H1 (cell line): ENCODE data around the gene GRID1. TPM values are rescaled to one million over a fixed set of nuclear protein-coding genes. Genes with fewer than 3 reads are reported as not detected.

Source experiments
- CTCF ChIA-PET: fragments of 300-600 bp; sonication (Branson Sonifier 250); formaldehyde crosslinking; loops from one replicate; lab custom pipeline; 2021; ENCODE audit not compliant: partially characterized antibody; lab: Charles Lee
- POLR2A ChIA-PET: fragments of 300-600 bp; sonication (Branson Sonifier 250); formaldehyde crosslinking; loops from one replicate; lab custom pipeline; 2021; ENCODE audit warnings: inconsistent platforms; ENCODE audit not compliant: partially characterized antibody; lab: Charles Lee
- DNase-seq, 2 experiments: peaks; one replicate each; pipeline versions ENCODE4 v3.0.0 to v3.0.0-alpha.2; 2010 to 2022; ENCODE audit warnings: low spot score in 2 of 2, low read depth in 1 of 2, mixed read lengths in 1 of 2
- FAIRE-seq: peaks from 2 replicates; lab custom pipeline; 2011; peaks lifted over from hg19 to GRCh38; lab: Jason Lieb, UNC
- H2AFZ ChIP-seq: 2 replicates; pipeline ENCODE4 v1.8.1; 2012; ENCODE audit warnings: low read length, inconsistent platforms
- H2AK5ac ChIP-seq: 2 replicates; pipeline ENCODE4 v1.6.1; 2013; ENCODE audit warnings: low read depth, low read length
- H2BK120ac ChIP-seq: replicated peaks from 2 replicates; pipeline ENCODE3; 2013; ENCODE audit warnings: low read depth, low read length, inconsistent platforms
- H2BK12ac ChIP-seq: 2 replicates; pipeline ENCODE4 v1.6.1; 2013; ENCODE audit warnings: low read depth, low read length
- H2BK15ac ChIP-seq: 2 replicates; pipeline ENCODE4 v1.6.1; 2013; ENCODE audit warnings: low read length
- H2BK20ac ChIP-seq: 2 replicates; pipeline ENCODE4 v1.6.1; 2013; ENCODE audit warnings: low read length
- H2BK5ac ChIP-seq: 2 replicates; pipeline ENCODE4 v1.6.1; 2013; ENCODE audit warnings: low read depth, low read length
- H3K14ac ChIP-seq: 2 replicates; pipeline ENCODE4 v1.6.1; 2013; ENCODE audit warnings: inconsistent platforms; ENCODE audit not compliant: insufficient read length
- H3K18ac ChIP-seq: 2 replicates; pipeline ENCODE4 v1.6.1; 2013; ENCODE audit warnings: low read length; ENCODE audit errors: extremely low read depth
- H3K23ac ChIP-seq: 2 replicates; pipeline ENCODE4 v1.6.1; 2013; ENCODE audit warnings: inconsistent platforms; ENCODE audit not compliant: insufficient read length
- H3K23me2 ChIP-seq: 2 replicates; pipeline ENCODE4 v1.6.1; 2013; ENCODE audit warnings: low read depth, low read length
- H3K27ac ChIP-seq: 2 replicates; pipeline ENCODE4 v1.6.1; 2011; ENCODE audit warnings: low read depth, low read length, inconsistent platforms
- H3K27me3 ChIP-seq, 4 experiments: replicated peaks in 1 of 4; 1 replicate in 1 of 4; 2 replicates in 3 of 4; pipeline versions ENCODE4 v1.6.1 to v1.8.1; 2011 to 2013; ENCODE audit warnings: low read length in 3 of 4, mild to moderate bottlenecking in 3 of 4, inconsistent platforms in 2 of 4, mixed read lengths in 2 of 4, moderate library complexity in 1 of 4; ENCODE audit not compliant: control insufficient read depth in 3 of 4, insufficient read depth in 3 of 4; ENCODE audit errors: extremely low read depth in 1 of 4
- H3K36me3 ChIP-seq, 4 experiments: 2 replicates each; pipeline versions ENCODE4 v1.6.1 to v1.8.1; 2011 to 2013; ENCODE audit warnings: mild to moderate bottlenecking in 4 of 4, low read length in 3 of 4, moderate library complexity in 2 of 4, control low read depth in 1 of 4, inconsistent platforms in 1 of 4; ENCODE audit not compliant: insufficient read depth in 4 of 4, control insufficient read depth in 2 of 4
- H3K4ac ChIP-seq: replicated peaks from 2 replicates; pipeline ENCODE3; 2013; ENCODE audit warnings: low read length, low read depth, mixed read lengths, inconsistent platforms; ENCODE audit not compliant: insufficient read length
- H3K4me1 ChIP-seq, 4 experiments: replicated peaks in 1 of 4; 1 replicate in 1 of 4; 2 replicates in 3 of 4; pipeline versions ENCODE4 v1.6.1 to v1.8.1; 2011 to 2013; ENCODE audit warnings: low read length in 3 of 4, inconsistent platforms in 2 of 4, mixed read lengths in 1 of 4; ENCODE audit not compliant: insufficient read depth in 4 of 4, control insufficient read depth in 3 of 4
- H3K4me2 ChIP-seq, 2 experiments: 2 replicates each; pipeline versions ENCODE4 v1.6.1 to v1.8.1; 2011 to 2013; ENCODE audit warnings: low read depth in 2 of 2, low read length in 2 of 2, control low read depth in 1 of 2, inconsistent platforms in 1 of 2, mild to moderate bottlenecking in 1 of 2; ENCODE audit not compliant: insufficient read depth in 1 of 2
- H3K4me3 ChIP-seq, 4 experiments: fragments of 200-600, 300-600 bp in 1 of 4; sonication (generic), shearing (Covaris generic), sonication (Bioruptor Twin) in 1 of 4; 2 replicates each; pipeline versions ENCODE4 v1.5.1 to v1.8.1; 2011 to 2016; ENCODE audit warnings: low read length in 4 of 4, low read depth in 3 of 4, control low read depth in 2 of 4, inconsistent platforms in 2 of 4, mild to moderate bottlenecking in 2 of 4, mixed read lengths in 1 of 4, moderate library complexity in 1 of 4; ENCODE audit not compliant: insufficient read depth in 2 of 4; ENCODE audit errors: extremely low read depth in 1 of 4
- H3K56ac ChIP-seq: replicated peaks from 2 replicates; pipeline ENCODE3; 2013; ENCODE audit warnings: low read depth, mild to moderate bottlenecking, mixed read lengths, low read length, inconsistent platforms; ENCODE audit not compliant: insufficient read length
- H3K79me1 ChIP-seq: 2 replicates; pipeline ENCODE4 v1.6.1; 2013; ENCODE audit warnings: low read depth, low read length, control low read depth
- H3K79me2 ChIP-seq, 2 experiments: 2 replicates each; pipeline versions ENCODE4 v1.6.1 to v1.8.1; 2012 to 2013; ENCODE audit warnings: low read length in 2 of 2, mild to moderate bottlenecking in 2 of 2, inconsistent platforms in 1 of 2; ENCODE audit not compliant: insufficient read depth in 2 of 2, control insufficient read depth in 1 of 2
- H3K9ac ChIP-seq, 4 experiments: replicated peaks in 1 of 4; 1 replicate in 1 of 4; 2 replicates in 3 of 4; pipeline versions ENCODE4 v1.6.1 to v1.8.1; 2011 to 2013; ENCODE audit warnings: low read depth in 3 of 4, low read length in 3 of 4, control low read depth in 2 of 4, mild to moderate bottlenecking in 2 of 4, moderate library complexity in 2 of 4, inconsistent platforms in 1 of 4; ENCODE audit errors: extremely low read depth in 1 of 4
- H3K9me3 ChIP-seq, 2 experiments: 2 replicates each; pipeline versions ENCODE4 v1.6.1 to v1.8.1; 2012 to 2013; ENCODE audit warnings: mild to moderate bottlenecking in 2 of 2, moderate library complexity in 2 of 2, control low read depth in 1 of 2, inconsistent platforms in 1 of 2, low read depth in 1 of 2, low read length in 1 of 2, mixed read lengths in 1 of 2; ENCODE audit not compliant: insufficient read depth in 2 of 2
- H4K20me1 ChIP-seq, 2 experiments: replicated peaks in 1 of 2; 2 replicates each; pipeline versions ENCODE3 to v1.8.1; 2011 to 2013; ENCODE audit warnings: inconsistent platforms in 2 of 2, low read length in 2 of 2, mild to moderate bottlenecking in 1 of 2; ENCODE audit not compliant: insufficient read depth in 2 of 2, control insufficient read depth in 1 of 2
- H4K5ac ChIP-seq: 2 replicates; pipeline ENCODE4 v1.6.1; 2013; ENCODE audit warnings: low read length, low read depth, mixed read lengths, inconsistent platforms; ENCODE audit not compliant: insufficient read length
- H4K8ac ChIP-seq: 2 replicates; pipeline ENCODE4 v1.8.0; 2013; ENCODE audit warnings: mild to moderate bottlenecking, moderate library complexity, low read length, inconsistent platforms; ENCODE audit not compliant: insufficient read depth; ENCODE audit errors: extremely low read depth
- H4K91ac ChIP-seq: replicated peaks from 2 replicates; pipeline ENCODE3; 2013; ENCODE audit warnings: low read length, mixed read lengths, inconsistent platforms; ENCODE audit not compliant: insufficient read length
- BACH1 ChIP-seq: IDR thresholded peaks from 2 replicates; pipeline ENCODE4 v1.6.1; 2012; ENCODE audit warnings: low read length, improper control_type of control experiment
- BRCA1 ChIP-seq: IDR thresholded peaks from 2 replicates; pipeline ENCODE4 v1.6.1; 2012; ENCODE audit warnings: low read depth, low read length, improper control_type of control experiment
- CBX8 ChIP-seq: fragments of 300-800, 300-1000 bp; sonication (generic); IDR thresholded peaks from 2 replicates; pipeline ENCODE4 v1.7.1; 2016; ENCODE audit warnings: low read depth, low read length, borderline replicate concordance
- CHD1 ChIP-seq: IDR thresholded peaks from 2 replicates; pipeline ENCODE4 v1.6.1; 2012; ENCODE audit warnings: low read depth, low read length, improper control_type of control experiment
- KDM4A ChIP-seq: IDR thresholded peaks from one replicate; pipeline ENCODE4 v1.7.1; 2012; ENCODE audit warnings: low read depth, mild to moderate bottlenecking, moderate library complexity, low read length, inconsistent platforms; ENCODE audit not compliant: severe bottlenecking
- RXRA ChIP-seq: IDR thresholded peaks from 2 replicates; pipeline ENCODE4 v1.6.1; 2011; ENCODE audit warnings: low read depth, mild to moderate bottlenecking, low read length, moderate library complexity; ENCODE audit not compliant: insufficient read depth
- SIX5 ChIP-seq: IDR thresholded peaks from 2 replicates; pipeline ENCODE4 v1.6.1; 2011; ENCODE audit warnings: mild to moderate bottlenecking, low read depth, low read length
- TCF12 ChIP-seq: IDR thresholded peaks from 2 replicates; pipeline ENCODE4 v1.6.1; 2011; ENCODE audit warnings: low read depth, mild to moderate bottlenecking, low read length
- ZNF274 ChIP-seq: IDR thresholded peaks from 2 replicates; pipeline ENCODE4 v1.7.0; 2012; ENCODE audit warnings: low read length, borderline replicate concordance; ENCODE audit errors: extremely low read depth
- WGBS, 2 experiments: shearing (Covaris generic) in 1 of 2; methylation state at CpG; one replicate each; pipeline versions ENCODE4 v1.1.6 to v1.1.7; 2013 to 2015; ENCODE audit warnings: low lambda C conversion rate in 2 of 2, mixed read lengths in 2 of 2, inconsistent platforms in 1 of 2, low coverage in 1 of 2, missing lambda C conversion rate in 1 of 2; ENCODE audit not compliant: insufficient replicate concordance in 2 of 2, insufficient coverage in 1 of 2, insufficient read length in 1 of 2; ENCODE audit errors: extremely low coverage in 1 of 2, missing lambda C conversion rate in 1 of 2; 5-methylcytosine and 5-hydroxymethylcytosine counted together
- polyA plus RNA-seq, 7 experiments: library from polyadenylated mRNA; depleted of rRNA in 3 of 7; stranded (reverse) in 5 of 7; unstranded in 2 of 7; fragments of >200 nt in 5 of 7; fragments of 200-250 nt in 2 of 7; gene quantifications; 1 replicate in 5 of 7; 2 replicates in 1 of 7; 4 replicates in 1 of 7; pipeline versions ENCODE4 v1.2.1 to v1.2.3, GENCODE V29; 2011 to 2013; ENCODE audit warnings: missing spikeins in 2 of 7, mixed read lengths in 2 of 7
- total RNA-seq: library from RNA; stranded (reverse); fragmentation: NEBNext Ultra II Directional; extraction: Animal tissue kit (Norgen Biotek cat#: 25700); gene quantifications from 2 replicates; pipeline ENCODE4 v1.2.1, GENCODE V29; 2021

Gene GRID1
- total and polyA plus RNA-seq, 2 of the 8 experiments (the other 6 are each of a cell fraction or from before 2014, with no cell fraction given), result 0.22 to 0.30 TPM

GRCh38 chr10:86170255-86171108 is 196.1 kb downstream of the GRID1 start:
- no peaks in the 10 kb centered on the region for H4K20me1 ChIP-seq
- no peaks in the 10 kb centered on the region for H3K79me1 ChIP-seq
- no peaks in the 10 kb centered on the region for H3K4me1 ChIP-seq
- WGBS, 2 experiments, result 89% methylated on average over 15 of the region's 15 CpGs; no CpG with 5 or more reads in 1 of the 2 experiments
- no peak for TF ChIP-seq CHD1
- no peak for TF ChIP-seq ZNF274
- no peak for TF ChIP-seq KDM4A
- TF ChIP-seq CBX8, result no peak
- TF ChIP-seq BACH1, result no peak
- TF ChIP-seq TCF12, result no peak
- no peak for TF ChIP-seq RXRA
- no peak for TF ChIP-seq SIX5
- TF ChIP-seq BRCA1, result no peak
- TF ChIP-seq, all 59 proteins: peak for 0
- no peak overlapping the region for H2BK20ac ChIP-seq
- H4K8ac ChIP-seq, result no peak overlapping the region
- H2AK5ac ChIP-seq, result no peak overlapping the region
- no peak overlapping the region for H4K5ac ChIP-seq
- DNase-seq (no peak), FAIRE-seq (no peak)
- no peak overlapping the region for H3K18ac ChIP-seq
- H3K9ac ChIP-seq, result no peak overlapping the region
- H3K4ac ChIP-seq, result no peak overlapping the region
- CTCF ChIA-PET, result interaction anchor here (0.6 to 3.3 kb wide), 12 partner anchors 8 to 179 kb away, joined by 3 to 20 read pairs (median 4); no protein-coding TSS in a partner anchor
- no peak overlapping the region for H2BK15ac ChIP-seq
- no peak overlapping the region for H3K4me3 ChIP-seq
- no peak overlapping the region for H2BK120ac ChIP-seq
- no peaks in the 10 kb centered on the region for H3K27me3 ChIP-seq
- no peak overlapping the region for H4K91ac ChIP-seq
- no peak overlapping the region for H3K14ac ChIP-seq
- no peaks in the 10 kb centered on the region for H3K9me3 ChIP-seq
- H3K56ac ChIP-seq, result no peak overlapping the region
- H3K4me2 ChIP-seq, result no peak overlapping the region
- H2AFZ ChIP-seq, result no peak overlapping the region
- no peaks in the 10 kb centered on the region for H3K23me2 ChIP-seq
- no peak overlapping the region for H2BK12ac ChIP-seq
- no peak overlapping the region for H3K27ac ChIP-seq
- POLR2A ChIA-PET, result no interaction called here
- H3K79me2 ChIP-seq, result no peaks in the 10 kb centered on the region
- H2BK5ac ChIP-seq, result no peak overlapping the region
- H3K23ac ChIP-seq, result no peak overlapping the region
- H3K36me3 ChIP-seq, result no peaks in the 10 kb centered on the region
